NCI-H1105 (cell line): ENCODE results near the gene GSG1.

ENCODE experiments used
- DNase-seq: peaks from one replicate; lab custom pipeline; 2025; lab: John Stamatoyannopoulos, UW

Gene GSG1

GRCh38 chr12:13103391-13104033 is at the start of gene GSG1:
GSG1 (minus strand) TSS chr12:13103667; CDS start chr12:13103512, 155 bp downstream.
- no peak for DNase-seq

DNA sequence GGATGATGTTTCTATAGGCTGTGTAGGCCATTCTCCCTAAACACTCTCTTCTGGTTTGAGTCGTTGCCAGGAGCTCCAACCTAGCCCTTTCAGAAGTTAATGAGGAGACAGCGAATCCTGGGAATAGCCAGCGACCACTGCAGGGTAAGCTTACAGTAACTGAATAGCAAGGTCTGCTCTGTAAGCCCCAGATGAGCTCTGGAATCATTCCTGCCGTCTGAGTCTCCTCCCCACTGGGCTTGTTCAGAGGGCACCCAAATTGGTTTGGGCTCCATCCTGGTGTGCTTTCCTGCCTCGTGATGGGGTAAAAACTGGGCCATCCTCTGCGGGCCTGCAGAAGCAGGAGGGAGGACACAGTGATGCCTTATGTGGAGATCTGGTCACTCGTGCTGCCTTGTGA is 49.7 kb upstream of the GSG1 start:
- DNase-seq: no peak

DNA sequence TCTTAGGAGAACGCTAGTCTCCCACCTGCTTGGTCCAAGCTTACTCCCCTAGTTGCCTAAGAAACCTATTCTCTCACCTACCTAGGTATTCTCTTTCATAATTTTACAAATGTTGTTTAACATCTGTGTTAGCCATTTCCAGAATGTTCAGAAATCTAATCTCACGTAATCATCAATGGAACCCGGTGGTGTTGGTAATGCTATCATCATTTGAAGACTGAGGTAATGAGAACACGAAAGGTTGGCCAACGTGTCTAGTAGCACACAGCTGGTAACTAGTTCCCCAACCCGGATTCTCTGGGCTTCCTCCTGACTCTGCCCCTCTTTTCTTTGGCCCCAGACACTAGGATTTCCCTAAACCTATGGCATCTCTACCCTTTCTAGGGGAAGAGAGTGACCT is 49.3 kb upstream of the GSG1 start:
- no peak for DNase-seq

GRCh38 chr12:13152281-13152680 is 48.8 kb upstream of the GSG1 start:
- DNase-seq: no peak

DNA sequence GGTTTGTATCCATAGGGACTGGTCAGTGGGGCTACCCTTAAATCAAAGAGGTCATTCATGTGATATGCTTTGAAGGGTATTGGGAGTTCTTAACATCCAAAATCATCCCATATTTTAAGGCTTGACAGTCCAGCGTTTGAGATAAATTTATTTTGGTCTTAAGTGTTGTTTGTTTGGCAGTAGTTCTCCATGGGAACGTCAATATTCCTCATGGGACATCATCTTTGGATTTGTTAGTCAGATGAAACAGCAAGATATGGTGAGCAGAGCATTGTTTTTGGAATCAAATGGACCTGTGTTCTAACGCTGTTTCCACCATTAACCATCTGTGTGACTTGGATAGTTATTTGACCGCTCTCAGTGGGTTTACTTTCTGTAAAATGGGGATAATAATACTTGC is 45.9 kb upstream of the GSG1 start:
- no peak for DNase-seq

DNA sequence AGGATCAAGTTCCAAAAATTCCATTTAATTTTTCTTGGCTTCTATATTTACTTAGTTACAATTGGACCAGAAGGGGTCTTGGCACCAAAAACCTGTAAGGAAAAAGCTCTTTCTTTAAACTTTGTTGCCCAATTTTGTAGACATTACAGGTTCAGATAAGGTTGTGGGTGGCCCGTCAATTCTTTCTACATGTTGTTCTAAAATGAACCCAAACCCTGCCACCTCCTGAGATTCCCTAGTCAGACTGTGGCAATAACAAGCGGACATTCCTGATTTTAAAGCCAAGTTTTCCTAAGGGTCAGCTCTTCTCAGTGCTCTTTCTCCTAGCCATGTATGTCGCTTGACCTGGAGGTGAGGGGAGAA is 45.0 kb upstream of the GSG1 start:
- no peak for DNase-seq

DNA sequence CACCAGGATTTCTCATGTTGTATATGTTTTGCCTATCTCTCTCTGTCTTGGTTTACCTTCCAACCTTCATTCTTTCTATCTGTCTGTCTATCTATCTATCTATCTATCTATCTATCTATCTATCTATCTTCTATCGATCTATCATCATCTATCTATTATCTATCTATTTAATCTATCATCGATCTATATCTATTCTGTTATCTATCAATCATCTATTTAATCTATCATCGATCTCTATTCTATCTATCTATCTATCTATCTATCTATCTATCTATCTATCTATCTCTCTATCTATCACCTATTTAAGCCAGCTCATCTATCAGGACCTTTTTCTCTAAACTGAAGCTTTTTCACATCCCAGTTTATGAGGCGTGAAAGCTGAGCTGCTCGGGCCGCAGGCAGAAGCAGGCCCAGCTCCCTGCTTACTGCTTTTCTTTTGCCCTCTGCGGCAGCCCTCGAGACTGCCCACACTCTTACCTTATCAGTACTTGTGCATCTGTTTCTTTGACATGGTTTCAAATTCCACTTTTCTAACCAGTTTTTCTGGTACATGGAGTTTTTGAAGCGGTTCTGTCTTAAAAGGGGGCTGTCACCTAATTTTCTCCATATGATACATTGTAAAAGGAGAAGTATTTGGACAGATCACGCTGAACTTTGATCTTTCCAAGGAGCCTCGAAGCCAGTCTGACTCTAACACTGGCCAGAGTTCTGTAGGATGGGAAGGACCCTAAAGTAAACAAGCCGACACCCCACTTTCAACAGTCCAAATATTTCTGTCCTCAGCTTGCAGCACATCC is 44.4 kb upstream of the GSG1 start:
- DNase-seq: no peak

DNA sequence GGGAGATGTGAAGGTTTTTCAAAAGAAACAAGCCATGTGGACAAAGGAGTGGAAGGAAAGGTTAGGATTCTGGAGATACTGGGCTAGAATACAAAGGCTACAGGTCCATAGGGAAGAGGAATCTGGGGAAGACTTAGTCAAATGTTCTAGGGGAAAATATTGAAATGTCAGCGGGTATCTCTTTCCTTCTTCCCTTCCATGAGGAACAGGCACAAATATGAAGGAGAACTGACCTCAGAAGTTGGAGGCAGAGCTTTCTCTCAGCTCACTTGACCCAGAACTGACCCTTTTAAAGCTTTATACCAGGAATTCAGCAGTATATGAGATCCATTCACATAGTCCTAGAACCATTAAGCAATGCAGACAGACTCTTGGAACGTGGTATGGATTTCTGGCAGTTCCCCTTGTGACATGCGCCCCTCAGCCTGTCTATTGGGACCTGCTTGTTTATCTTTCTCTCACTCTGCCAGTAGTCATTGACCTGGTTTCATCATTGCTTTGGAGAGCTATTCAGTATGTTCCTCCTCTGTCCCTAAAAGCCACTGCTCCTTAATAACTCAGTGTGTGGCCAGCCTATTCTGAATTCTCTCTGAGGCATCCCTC is 43.0 kb upstream of the GSG1 start:
- DNase-seq: no peak

- no peak for DNase-seq
Measured at GRCh38 chr12:13144266-13144828, 40.9 kb upstream of the GSG1 start.

GRCh38 chr12:13142747-13143146 is 39.3 kb upstream of the GSG1 start:
- DNase-seq: no peak

- DNase-seq: no peak
Measured at GRCh38 chr12:13141686-13142085, 38.2 kb upstream of the GSG1 start.

DNA sequence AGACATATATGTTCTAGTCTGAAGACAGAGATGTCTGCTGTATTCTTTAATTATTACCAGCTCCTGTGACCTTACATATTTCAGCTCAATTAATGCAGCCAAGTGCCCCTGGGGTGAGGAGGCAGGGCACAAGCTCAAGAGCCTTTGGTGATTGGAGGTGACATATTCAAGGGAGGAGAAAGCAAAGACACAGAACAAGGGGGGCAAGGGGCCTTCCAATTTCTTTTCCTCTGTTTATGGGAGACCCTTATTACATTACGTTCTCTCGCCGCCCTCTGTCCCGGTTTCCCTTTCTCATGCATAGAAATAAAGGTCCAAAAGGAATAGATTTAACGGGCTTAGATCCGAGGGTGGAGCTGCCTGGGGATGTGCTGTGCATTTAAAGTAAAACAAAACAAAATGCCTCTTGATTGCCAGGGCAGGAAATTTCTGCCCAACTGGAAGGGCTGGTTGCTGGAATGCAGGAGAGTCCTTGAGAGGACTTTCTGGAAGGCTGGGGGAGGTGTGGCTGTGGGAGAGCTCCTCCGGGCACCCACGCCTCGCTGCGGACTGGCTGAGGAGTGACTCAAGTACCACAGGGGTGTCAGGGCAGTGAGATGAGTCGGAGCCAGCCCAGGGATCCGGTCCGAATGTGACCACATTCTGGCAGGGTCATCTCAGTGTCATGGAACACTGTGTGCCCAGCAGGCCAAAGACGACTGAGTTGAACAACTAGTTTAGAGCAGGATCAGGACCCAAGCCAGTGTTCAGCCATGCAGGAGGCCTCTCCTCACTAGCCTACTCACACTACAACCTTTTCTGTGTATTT is 32.1 kb upstream of the GSG1 start:
- DNase-seq: no peak

GRCh38 chr12:13133886-13134285 is 30.4 kb upstream of the GSG1 start:
- DNase-seq: no peak

- no peak for DNase-seq
Measured at GRCh38 chr12:13130981-13131380, 27.5 kb upstream of the GSG1 start.

DNA sequence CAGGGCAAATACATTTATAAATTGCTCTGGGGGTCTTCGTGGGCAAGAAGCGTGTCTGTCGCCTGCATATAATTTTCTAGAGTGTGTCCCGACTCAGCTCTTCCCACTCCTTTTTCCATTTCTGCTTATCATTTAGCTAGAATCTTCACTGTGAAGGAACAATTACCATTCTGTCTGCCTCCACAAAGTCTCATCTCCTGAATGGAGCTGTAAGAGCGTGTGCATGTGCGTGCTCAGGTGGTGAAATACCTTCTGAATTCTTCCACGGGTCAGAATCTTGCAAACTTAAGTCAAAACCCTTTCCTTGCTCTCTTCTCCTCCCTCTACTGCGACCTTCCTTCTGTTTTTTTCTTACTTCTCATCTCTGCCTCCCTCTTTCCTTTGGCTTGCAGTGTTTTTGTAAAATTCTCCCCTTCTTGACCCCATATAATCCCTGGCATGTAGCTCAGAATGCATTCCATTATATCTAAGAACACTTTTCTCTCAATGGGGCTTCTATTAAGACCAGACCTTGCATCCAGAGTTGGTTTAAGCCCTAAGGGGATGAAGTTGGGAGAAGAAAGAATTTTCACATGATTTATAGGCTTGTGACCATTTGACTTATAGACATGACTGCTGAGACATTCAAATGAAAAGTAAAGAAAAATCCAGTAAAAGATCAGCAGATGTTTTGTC is 25.0 kb upstream of the GSG1 start:
- no peak for DNase-seq

- no peak for DNase-seq
Measured at GRCh38 chr12:13127444-13127843, 24.0 kb upstream of the GSG1 start.

DNA sequence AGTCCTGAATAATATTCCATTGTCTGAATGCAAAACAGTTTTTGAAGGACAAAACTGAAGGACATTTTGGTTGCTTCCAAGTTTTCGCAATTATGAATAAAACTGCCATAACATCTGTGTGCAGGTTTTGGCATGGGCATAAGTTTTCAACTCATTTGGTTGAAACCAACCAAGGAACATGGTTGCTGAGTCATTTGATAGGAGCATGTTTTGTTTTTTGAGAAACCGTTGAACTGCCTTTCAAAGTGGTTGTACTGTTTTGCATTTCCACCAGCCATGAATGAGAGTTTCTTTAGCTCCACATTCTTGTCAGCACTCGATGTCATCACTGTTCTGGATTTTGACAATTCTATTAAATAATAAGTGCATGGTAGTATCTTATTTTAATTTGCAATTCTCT is 23.0 kb upstream of the GSG1 start:
- DNase-seq: no peak

- DNase-seq: no peak
Measured at GRCh38 chr12:13125996-13126395, 22.5 kb upstream of the GSG1 start.

DNA sequence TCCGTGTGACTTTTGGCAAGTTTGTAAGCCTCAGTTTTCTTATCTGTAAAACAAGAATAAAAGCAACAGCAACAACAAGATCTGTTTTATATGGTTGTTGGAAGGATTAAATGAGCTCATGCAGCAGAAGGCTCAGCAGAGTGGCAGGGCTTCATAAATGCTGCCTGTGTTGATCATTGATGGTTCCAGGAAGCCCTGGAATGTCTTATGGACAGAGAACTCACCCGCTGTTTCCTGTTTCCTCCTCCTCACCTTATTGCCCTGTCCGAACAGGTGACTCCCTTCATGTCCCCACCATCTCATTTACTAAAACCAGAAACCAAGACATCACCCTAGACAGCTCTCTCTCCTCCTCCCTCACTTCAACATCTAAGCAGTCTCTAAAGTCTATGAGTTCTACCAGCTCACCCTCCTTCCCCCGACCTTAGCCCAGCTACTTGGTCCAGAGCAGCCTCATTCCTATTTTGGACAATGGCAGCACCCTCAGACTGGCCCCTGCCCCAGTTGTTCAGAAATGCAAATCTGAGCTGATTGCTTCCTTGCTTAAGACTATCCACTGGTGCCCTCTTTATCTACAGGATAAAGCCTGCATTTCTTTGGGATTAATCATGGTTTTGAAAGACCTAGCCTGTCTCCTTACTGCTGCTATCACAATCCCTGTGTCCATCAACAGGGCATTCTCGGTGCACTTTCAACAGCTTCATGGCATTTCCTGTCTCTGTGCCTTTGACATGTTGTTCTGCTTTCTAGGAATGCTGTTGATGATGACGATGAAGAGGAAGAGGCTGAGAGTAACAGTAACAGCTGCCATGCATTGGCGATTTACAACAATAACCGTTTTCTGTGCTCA is 21.4 kb upstream of the GSG1 start:
- no peak for DNase-seq

GRCh38 chr12:13121568-13121967 is 18.1 kb upstream of the GSG1 start:
- no peak for DNase-seq

- no peak for DNase-seq
Measured at GRCh38 chr12:13120413-13120812, 16.9 kb upstream of the GSG1 start.
